ENCODE measurements around the gene CABP4.

DNA sequence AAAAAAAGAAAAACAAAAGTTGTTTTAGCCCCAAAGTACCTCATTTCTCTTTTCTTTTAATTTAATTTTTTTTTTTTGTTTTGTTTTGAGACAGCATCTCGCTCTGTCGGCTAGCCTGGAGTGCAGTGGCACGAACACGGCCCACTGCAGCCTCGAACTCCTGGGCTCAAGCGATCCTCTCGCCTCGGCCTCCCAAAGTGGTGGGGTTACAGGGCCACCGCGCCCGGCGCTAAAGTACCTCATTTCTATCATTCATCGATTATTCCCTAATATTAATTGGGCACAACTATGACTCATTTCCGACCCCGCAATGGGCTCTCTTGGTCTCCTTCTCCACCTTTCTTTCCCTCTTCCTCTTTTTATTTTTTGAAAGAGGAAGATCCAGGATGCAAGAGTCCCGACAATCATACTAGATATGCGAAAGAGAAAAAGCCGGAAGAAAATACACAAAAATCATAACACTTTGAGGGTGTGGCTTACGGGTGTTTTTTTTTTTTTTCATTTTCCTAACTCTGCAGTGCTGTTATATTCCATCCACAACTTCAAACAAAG is 27.2 kb downstream of the CABP4 start:
- TF ChIP-seq, protein P1, sequence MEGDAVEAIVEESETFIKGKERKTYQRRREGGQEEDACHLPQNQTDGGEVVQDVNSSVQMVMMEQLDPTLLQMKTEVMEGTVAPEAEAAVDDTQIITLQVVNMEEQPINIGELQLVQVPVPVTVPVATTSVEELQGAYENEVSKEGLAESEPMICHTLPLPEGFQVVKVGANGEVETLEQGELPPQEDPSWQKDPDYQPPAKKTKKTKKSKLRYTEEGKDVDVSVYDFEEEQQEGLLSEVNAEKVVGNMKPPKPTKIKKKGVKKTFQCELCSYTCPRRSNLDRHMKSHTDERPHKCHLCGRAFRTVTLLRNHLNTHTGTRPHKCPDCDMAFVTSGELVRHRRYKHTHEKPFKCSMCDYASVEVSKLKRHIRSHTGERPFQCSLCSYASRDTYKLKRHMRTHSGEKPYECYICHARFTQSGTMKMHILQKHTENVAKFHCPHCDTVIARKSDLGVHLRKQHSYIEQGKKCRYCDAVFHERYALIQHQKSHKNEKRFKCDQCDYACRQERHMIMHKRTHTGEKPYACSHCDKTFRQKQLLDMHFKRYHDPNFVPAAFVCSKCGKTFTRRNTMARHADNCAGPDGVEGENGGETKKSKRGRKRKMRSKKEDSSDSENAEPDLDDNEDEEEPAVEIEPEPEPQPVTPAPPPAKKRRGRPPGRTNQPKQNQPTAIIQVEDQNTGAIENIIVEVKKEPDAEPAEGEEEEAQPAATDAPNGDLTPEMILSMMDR (IDR thresholded peaks at IDR 0.05): no peak
- TF ChIP-seq POLR2A (IDR thresholded peaks at IDR 0.05) (no peak), POLR2AphosphoS5 (IDR thresholded peaks at IDR 0.05) (no peak), EP300 (IDR thresholded peaks at IDR 0.05) (no peak)
